ENCODE results near the gene TFB1M.

TFB1M gene

DNA sequence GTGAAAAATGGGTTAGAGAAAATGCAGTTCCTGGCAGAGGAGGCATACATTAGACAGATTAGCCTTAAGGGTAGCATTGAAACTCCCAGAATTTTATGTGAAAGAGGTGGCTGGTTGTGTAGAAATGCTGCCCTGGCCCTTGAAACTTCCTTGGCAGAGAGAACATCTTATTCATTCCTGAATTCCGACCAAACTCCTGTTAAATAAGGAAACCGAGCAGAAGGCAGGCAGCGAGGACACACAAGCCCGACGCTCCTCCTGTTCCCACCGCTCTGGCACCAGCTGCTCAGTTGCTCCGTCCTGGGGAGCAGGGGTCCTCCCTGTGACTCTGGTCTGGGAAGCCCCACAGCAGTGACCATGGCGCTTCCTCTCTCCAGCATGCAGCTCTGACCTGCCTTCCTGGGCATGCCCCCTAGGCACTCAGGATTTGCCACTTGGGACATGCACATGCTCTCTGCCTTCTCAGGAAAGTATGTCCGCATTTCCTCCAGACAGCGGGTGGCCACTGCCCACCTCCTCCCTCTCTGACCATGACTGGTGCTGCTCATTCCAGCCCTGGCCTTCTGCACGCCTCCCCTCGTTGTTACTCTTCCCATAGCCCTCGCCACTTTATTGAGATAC is 85.6 kb downstream of the TFB1M start:
- H3K79me2 ChIP-seq (ENCODE audit: low read length): no peaks in the 10 kb centered on the region
- TF ChIP-seq, protein P1, sequence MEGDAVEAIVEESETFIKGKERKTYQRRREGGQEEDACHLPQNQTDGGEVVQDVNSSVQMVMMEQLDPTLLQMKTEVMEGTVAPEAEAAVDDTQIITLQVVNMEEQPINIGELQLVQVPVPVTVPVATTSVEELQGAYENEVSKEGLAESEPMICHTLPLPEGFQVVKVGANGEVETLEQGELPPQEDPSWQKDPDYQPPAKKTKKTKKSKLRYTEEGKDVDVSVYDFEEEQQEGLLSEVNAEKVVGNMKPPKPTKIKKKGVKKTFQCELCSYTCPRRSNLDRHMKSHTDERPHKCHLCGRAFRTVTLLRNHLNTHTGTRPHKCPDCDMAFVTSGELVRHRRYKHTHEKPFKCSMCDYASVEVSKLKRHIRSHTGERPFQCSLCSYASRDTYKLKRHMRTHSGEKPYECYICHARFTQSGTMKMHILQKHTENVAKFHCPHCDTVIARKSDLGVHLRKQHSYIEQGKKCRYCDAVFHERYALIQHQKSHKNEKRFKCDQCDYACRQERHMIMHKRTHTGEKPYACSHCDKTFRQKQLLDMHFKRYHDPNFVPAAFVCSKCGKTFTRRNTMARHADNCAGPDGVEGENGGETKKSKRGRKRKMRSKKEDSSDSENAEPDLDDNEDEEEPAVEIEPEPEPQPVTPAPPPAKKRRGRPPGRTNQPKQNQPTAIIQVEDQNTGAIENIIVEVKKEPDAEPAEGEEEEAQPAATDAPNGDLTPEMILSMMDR (IDR thresholded peaks at IDR 0.05; ENCODE audit: low read length): no peak
- no peak for TF ChIP-seq EZH2phosphoT487 (IDR thresholded peaks at IDR 0.05; ENCODE audit: low read length)
- no peaks in the 10 kb centered on the region for H3F3A ChIP-seq (ENCODE audit: insufficient read depth, low read length)
- no peak overlapping the region for H3K4me2 ChIP-seq (ENCODE audit: low read depth, low read length)
- no peaks in the 10 kb centered on the region for H3K9me3 ChIP-seq (replicated peaks; ENCODE audit: insufficient read depth, low read length)
- H3K9me2 ChIP-seq (replicated peaks; ENCODE audit: insufficient read depth, low read length): no peaks in the 10 kb centered on the region
- no peaks in the 10 kb centered on the region for H3K4me1 ChIP-seq (ENCODE audit: low read length)
- no peak overlapping the region for H3K27ac ChIP-seq (ENCODE audit: low read length)
- no peak for DNase-seq
- no peaks in the 10 kb centered on the region for H3K36me3 ChIP-seq (replicated peaks; ENCODE audit: insufficient read depth, low read length)
- H3K9ac ChIP-seq (ENCODE audit: low read length): no peak overlapping the region
- H3K27me3 ChIP-seq (replicated peaks; ENCODE audit: insufficient read depth, low read length): no peaks in the 10 kb centered on the region
- no peak overlapping the region for H3K4me3 ChIP-seq (ENCODE audit: low read length)
- H4K20me1 ChIP-seq (ENCODE audit: insufficient read depth, low read length): no peaks in the 10 kb centered on the region
- H2AFZ ChIP-seq (ENCODE audit: low read length): no peak overlapping the region

DNA sequence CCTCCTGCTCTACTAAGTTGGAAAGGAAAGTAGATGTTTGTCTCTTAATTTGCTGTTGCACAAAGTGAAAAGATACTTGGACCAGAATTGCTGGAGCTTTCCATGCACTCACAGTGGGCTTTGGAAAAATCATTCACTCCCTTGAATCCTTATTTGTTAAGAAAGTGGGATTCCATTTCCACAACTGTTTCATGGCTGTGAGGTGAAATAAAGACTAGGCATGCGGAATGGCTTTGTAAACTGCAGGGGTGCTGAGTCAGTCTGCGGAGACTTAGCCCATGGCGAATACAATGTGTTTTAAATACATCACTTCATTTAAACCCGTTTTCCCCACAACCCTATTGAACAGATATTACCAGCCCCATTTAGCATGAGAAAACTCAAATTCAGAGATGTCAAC is 87.2 kb downstream of the TFB1M start:
- no peaks in the 10 kb centered on the region for H3K27me3 ChIP-seq (replicated peaks; ENCODE audit: insufficient read depth, low read length)
- no peak overlapping the region for H3K4me2 ChIP-seq (ENCODE audit: low read depth, low read length)
- no peaks in the 10 kb centered on the region for H3K9me2 ChIP-seq (replicated peaks; ENCODE audit: insufficient read depth, low read length)
- no peak overlapping the region for H3K4me3 ChIP-seq (ENCODE audit: low read length)
- TF ChIP-seq, protein P1 (IDR thresholded peaks at IDR 0.05; ENCODE audit: low read length): no peak
- TF ChIP-seq EZH2phosphoT487 (IDR thresholded peaks at IDR 0.05; ENCODE audit: low read length) (no peak), EZH2 (optimal IDR thresholded peaks at IDR 0.05; ENCODE audit: low read depth, low read length) (no peak)
- H3K79me2 ChIP-seq (ENCODE audit: low read length): no peaks in the 10 kb centered on the region
- no peaks in the 10 kb centered on the region for H3K4me1 ChIP-seq (ENCODE audit: low read length)
- H3K27ac ChIP-seq (ENCODE audit: low read length): no peak overlapping the region
- H3F3A ChIP-seq (ENCODE audit: insufficient read depth, low read length): no peaks in the 10 kb centered on the region
- no peak overlapping the region for H2AFZ ChIP-seq (ENCODE audit: low read length)
- H4K20me1 ChIP-seq (ENCODE audit: insufficient read depth, low read length): no peaks in the 10 kb centered on the region
- H3K9ac ChIP-seq (ENCODE audit: low read length): no peak overlapping the region
- H3K9me3 ChIP-seq (replicated peaks; ENCODE audit: insufficient read depth, low read length): no peaks in the 10 kb centered on the region
- H3K36me3 ChIP-seq (replicated peaks; ENCODE audit: insufficient read depth, low read length): no peaks in the 10 kb centered on the region
- DNase-seq: no peak

DNA sequence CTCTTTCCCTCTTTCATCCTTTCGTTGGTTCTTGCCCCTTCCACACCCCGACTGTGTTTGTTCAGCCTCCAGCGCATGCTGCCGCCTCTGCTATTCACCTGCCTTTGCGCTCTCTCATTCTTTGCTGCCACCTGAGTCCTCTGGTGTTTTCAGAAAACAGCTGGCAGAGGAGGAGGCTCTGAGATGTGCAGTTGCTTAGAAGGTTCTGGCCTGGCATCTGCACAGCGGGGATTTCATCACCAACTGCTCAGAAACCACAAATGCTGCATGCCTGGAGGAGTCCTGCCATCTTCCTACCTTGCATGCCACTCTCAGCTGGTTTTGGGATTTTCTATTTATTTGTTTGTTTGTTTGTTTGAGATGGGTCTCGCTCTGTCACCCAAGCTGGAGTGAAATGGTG is 89.7 kb downstream of the TFB1M start:
- no peak for DNase-seq
- Histone ChIP-seq H3K9ac (ENCODE audit: low read length) (no peak overlapping the region), H3K27me3 (replicated peaks; ENCODE audit: insufficient read depth, low read length) (no peaks in the 10 kb centered on the region), H3K9me3 (replicated peaks; ENCODE audit: insufficient read depth, low read length) (no peaks in the 10 kb centered on the region), H3K4me2 (ENCODE audit: low read depth, low read length) (no peak overlapping the region), H3K36me3 (replicated peaks; ENCODE audit: insufficient read depth, low read length) (no peaks in the 10 kb centered on the region), H4K20me1 (ENCODE audit: insufficient read depth, low read length) (no peaks in the 10 kb centered on the region), H3K79me2 (ENCODE audit: low read length) (no peaks in the 10 kb centered on the region), H2AFZ (ENCODE audit: low read length) (no peak overlapping the region), H3K4me3 (ENCODE audit: low read length) (no peak overlapping the region), H3K4me1 (ENCODE audit: low read length) (no peaks in the 10 kb centered on the region), H3F3A (ENCODE audit: insufficient read depth, low read length) (no peaks in the 10 kb centered on the region), H3K27ac (ENCODE audit: low read length) (no peak overlapping the region), H3K9me2 (replicated peaks; ENCODE audit: insufficient read depth, low read length) (no peaks in the 10 kb centered on the region)
- TF ChIP-seq EZH2 (optimal IDR thresholded peaks at IDR 0.05; ENCODE audit: low read depth, low read length) (no peak), EZH2phosphoT487 (IDR thresholded peaks at IDR 0.05; ENCODE audit: low read length) (no peak)
- TF ChIP-seq, protein P1 (IDR thresholded peaks at IDR 0.05; ENCODE audit: low read length): no peak

Data from MM.1S (cell line).